ENCODE results near the gene TARS3.
"Not testable (repeated sequence)": the region's sequence is repeated elsewhere in the genome, so short reads cannot be mapped to it uniquely, and the experiment has no call there.

The TARS3 gene

GRCh38 chr15:101652786-101653430, 71.4 kb downstream of the TARS3 start:
- peak in 1 of 4 experiments; percentile 29 for DNase-seq

GRCh38 chr15:101652098-101652785, 72.0 kb downstream of the TARS3 start, which contains the start of gene TM2D3:
TM2D3 (minus strand) TSS chr15:101652381; CDS start chr15:101652361, 20 bp downstream.
- DNase-seq, result peak; percentile 88 to 96 (median 90)

- DNase-seq, result peak in 1 of 4 experiments; percentile 46
Observed at GRCh38 chr15:101651554-101652097, 72.6 kb downstream of the TARS3 start.

- no peak for DNase-seq
Observed at GRCh38 chr15:101650145-101650544, 74.1 kb downstream of the TARS3 start.

GRCh38 chr15:101648356-101648755, 75.9 kb downstream of the TARS3 start:
- DNase-seq, result no peak

- DNase-seq, result no peak
Observed at GRCh38 chr15:101647251-101647650, 77.0 kb downstream of the TARS3 start.

GRCh38 chr15:101646672-101647071, 77.6 kb downstream of the TARS3 start:
- DNase-seq, result no peak

- no peak for DNase-seq
Observed at GRCh38 chr15:101642361-101642760, 81.9 kb downstream of the TARS3 start.

GRCh38 chr15:101641894-101642293, 82.4 kb downstream of the TARS3 start:
- DNase-seq, result no peak

- DNase-seq, result peak; percentile 28 to 63 (median 36)
Observed at GRCh38 chr15:101641129-101641764, 83.0 kb downstream of the TARS3 start.

- DNase-seq, result no peak
Observed at GRCh38 chr15:101639667-101640066, 84.6 kb downstream of the TARS3 start.

- DNase-seq, result no peak
Observed at GRCh38 chr15:101637919-101638318, 86.4 kb downstream of the TARS3 start.

GRCh38 chr15:101637516-101637915, 86.8 kb downstream of the TARS3 start:
- DNase-seq, result no peak

- DNase-seq, result no peak
Observed at GRCh38 chr15:101637038-101637437, 87.2 kb downstream of the TARS3 start.

- no peak for DNase-seq
Observed at GRCh38 chr15:101635944-101636727, 88.1 kb downstream of the TARS3 start.

GRCh38 chr15:101633356-101633755, 90.9 kb downstream of the TARS3 start:
- no peak for DNase-seq

- not testable (repeated sequence) for DNase-seq
Observed at GRCh38 chr15:101626729-101627128, 97.5 kb downstream of the TARS3 start.

GRCh38 chr15:101625980-101626379, 98.3 kb downstream of the TARS3 start:
- no peak for DNase-seq

- no peak for DNase-seq
Observed at GRCh38 chr15:101625184-101625583, 99.1 kb downstream of the TARS3 start.

GRCh38 chr15:101623367-101624304, 100.6 kb downstream of the TARS3 start:
- DNase-seq, result no peak

GRCh38 chr15:101621961-101622360, 102.3 kb downstream of the TARS3 start:
- DNase-seq, result no peak

- DNase-seq, result no peak
Observed at GRCh38 chr15:101620671-101621070, 103.6 kb downstream of the TARS3 start.
